ENCODE results near the gene ERP27. TPM values are rescaled to one million over a fixed set of nuclear protein-coding genes. Genes with fewer than 3 reads are reported as not detected.

The ERP27 gene
- total RNA-seq, 1 donor from 2014 or later: 0.11 TPM

DNA sequence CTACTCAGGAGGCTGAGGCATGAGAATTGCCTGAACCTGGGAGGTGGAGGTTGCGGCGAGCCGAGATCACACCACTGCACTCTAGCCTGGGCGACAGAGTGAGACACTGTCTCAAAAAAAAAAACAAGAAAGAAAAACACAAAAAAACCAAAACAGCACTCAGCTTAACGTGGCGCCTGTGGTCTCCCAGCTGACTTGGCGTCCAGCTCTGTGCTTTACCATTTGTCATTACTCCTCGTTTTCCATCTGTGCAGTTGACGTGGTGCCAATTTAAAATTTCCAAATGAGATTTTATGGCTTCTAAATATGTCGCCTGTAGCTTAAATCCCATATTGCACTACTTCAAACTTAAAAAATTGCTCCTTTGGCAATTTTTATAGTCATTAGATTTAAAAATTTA is 54.7 kb downstream of the ERP27 start:
- intact Hi-C loops (cut with DNase I): no loop called here
- no peak for DNase-seq (ENCODE audit: low spot score)

DNA sequence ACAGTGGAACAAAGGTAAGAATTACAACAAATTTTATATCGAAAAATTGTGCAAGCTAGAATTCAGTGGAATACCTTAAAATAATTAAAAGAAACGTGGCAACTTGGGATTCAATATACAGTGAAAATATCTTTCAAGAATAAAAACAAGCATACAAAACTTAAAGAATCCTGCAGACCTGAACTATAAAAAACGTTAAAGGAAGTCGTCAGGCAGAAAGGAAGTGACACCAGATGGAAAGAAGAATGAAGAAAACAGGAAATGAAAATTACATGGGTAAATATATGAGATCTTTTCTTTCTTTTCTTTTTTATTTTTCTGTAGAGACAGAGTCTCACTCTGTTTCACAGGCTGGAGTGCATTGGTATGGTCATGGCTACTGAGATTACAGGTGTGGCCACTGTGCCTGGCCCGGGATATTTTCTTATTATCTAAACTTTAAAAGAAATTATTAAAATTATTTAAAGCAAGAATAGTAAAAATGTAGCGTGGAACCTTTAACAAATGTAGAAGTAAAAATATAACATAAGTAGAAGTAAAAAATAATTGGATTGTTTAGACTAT is 57.4 kb downstream of the ERP27 start:
- intact Hi-C loops (cut with DNase I): no loop called here
- no peak for DNase-seq (ENCODE audit: low spot score)

DNA sequence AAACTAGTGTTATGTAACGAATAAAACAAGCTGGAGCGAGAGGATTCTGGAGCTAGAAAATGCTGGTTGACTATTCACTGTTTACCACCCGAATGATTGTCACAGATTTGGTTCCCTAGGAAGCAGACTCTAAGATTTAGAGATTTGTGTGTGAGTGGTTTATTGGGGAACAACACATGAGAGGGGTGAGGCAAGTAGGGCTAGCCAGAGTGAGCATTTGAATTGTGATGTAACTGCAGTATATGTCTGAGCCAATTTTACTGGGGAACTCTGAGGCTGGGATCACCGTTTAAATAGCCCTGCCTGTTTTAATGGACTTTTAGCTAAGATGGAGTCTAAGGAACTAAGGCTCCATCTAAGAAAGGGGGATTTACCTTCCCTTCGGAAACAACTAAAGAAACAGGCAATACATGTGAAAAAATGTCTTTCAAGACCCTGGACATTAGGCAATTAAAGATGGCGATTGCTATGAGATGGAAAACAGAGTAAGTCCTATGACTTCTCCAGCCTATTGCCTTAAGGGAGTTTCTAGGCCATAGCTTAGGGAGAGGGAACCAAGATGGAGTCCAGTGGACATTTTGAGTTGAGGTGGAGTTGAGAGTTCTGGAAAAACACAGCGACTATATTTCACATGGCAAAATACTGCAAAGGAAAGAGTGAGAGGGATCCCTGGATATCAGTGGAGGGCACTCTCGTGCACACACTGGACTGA is 59.0 kb downstream of the ERP27 start:
- intact Hi-C loops (cut with DNase I): no loop called here
- DNase-seq (ENCODE audit: low spot score): no peak

DNA sequence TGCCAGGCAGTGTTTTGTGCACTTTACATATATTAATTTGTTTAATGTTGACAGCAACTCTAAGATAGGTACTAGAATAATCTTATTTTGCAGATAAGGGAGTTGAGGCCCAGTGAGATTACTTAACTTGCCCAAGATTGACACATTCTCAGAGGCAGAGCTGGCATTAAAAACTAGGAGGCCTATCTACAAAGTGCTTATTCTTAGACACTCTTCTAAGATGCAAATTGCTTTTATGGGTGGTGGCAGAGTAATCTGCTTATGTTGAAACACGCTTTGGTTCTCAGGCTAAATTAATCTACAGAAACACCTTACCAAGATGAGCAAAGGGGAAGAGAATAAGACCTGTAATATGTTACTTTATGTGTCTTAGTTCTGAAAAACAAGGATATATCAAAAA is 59.8 kb downstream of the ERP27 start:
- DNase-seq (ENCODE audit: low spot score): no peak
- intact Hi-C loops (cut with DNase I): no loop called here

DNA sequence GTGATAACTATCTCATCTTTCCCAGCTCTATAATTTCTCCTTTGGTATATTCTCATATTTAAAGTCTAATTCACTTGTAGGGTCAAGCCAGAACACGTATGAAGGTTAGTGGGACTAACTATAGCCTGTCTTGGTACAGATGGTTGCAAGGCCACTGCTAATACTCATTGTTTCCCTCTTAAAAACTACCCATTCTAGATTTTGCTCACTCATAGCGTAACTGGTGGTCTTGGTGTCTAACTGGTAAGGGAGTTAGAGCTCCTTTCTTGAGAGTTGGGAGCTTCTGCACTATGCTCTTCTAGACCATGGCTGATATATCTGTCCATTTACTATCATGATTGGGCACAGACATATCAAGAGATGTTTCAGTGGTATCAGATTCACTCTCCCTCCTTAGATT is 61.5 kb downstream of the ERP27 start:
- intact Hi-C loops (cut with DNase I): no loop called here
- no peak for DNase-seq (ENCODE audit: low spot score)

DNA sequence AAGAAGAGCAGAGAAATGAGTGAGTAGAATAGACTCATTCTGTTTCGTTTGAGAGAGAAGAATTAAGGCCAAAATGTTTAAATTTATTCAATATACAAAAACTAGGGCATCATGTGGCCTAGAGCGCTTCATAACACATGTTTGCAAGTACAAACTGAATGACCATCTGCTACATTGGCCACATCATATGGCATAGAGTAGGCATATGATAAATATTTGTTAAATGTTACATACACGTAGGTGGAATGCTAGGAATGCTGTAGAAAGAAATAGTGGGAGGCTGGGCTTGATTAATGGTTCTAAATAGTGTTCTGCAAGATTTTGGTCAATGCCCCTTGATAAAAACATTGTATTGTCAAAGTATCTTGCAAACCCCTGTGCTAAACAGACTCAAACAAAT is 63.5 kb downstream of the ERP27 start:
- intact Hi-C loops (cut with DNase I): no loop called here
- no peak for DNase-seq (ENCODE audit: low spot score)

DNA sequence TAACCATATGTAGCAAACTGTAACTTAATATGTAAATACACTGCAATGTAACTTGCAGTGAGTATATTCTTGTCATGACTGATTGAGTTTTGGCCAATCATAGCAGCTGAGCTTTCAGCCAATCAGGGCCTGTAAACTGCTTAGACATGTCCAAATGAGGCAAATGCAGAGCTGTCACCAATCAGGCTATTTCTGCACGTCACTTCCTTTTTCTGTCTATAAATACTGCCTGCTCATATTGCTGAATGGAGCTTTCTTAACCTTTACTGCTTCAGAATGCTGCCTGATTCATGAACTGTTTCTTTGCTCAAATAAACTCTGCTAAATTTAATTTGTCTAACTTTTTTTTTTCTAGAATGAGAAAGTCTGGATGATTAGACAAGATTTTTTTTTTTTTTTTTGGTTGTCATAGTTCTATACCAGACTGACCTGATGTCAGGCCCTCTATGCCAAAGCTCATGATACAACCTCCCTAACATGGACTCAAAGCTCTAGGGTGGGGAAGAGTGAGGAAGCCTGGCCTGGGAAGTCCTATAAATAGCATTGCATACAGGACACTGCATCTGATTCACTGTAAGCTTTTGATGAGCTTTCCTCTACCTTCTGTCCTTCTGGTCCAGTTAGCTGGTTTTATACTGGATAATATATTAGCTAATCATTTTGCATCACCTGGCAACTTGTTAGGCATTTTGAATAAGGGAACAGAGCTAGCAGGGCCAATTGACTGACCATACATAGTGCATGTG is 64.7 kb downstream of the ERP27 start:
- intact Hi-C loops (cut with DNase I): no loop called here

DNA sequence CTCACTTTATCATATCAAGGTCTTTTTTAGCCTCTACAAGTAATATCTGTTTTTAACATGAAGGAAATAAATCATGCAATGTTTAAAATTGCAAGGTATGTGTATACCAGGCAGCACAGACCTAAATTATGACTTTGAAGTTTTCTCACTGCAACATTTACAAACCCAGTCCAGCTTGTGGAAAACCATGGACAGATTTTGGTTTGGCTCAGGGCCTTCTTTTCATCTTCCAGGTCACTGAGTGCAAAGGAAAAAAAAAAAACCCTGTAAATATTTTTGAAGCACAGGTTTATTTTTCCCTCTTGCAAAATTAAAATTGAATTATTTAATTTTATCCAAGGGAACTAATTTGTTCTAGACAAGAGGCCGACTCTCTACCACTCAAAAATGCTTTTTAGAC is 66.5 kb downstream of the ERP27 start:
- intact Hi-C loops (cut with DNase I): no loop called here
- DNase-seq (ENCODE audit: low spot score): no peak

More for the DNA sequence above, 64.7 kb downstream of the ERP27 start:
- no peak for DNase-seq (ENCODE audit: low spot score)

DNA sequence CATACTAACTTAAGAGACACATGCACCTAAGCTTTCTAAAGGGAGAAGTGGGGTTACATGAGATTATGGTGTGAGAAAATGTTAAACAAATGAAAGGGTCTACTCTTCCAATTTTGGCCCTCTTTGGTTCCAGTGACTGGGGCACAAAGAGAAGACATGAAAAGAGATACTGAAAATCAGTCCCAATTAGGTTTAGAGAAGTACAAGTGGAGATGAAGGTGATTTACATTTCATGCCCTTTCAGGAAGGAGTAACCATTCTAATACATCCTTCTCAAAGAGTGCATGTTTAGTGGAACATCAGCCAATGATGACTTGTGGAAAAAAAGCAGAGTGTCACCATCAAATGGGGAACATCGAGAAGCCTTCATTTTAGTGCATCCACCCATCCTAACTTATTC is 67.1 kb downstream of the ERP27 start:
- intact Hi-C loops (cut with DNase I): no loop called here
- no peak for DNase-seq (ENCODE audit: low spot score)

DNA sequence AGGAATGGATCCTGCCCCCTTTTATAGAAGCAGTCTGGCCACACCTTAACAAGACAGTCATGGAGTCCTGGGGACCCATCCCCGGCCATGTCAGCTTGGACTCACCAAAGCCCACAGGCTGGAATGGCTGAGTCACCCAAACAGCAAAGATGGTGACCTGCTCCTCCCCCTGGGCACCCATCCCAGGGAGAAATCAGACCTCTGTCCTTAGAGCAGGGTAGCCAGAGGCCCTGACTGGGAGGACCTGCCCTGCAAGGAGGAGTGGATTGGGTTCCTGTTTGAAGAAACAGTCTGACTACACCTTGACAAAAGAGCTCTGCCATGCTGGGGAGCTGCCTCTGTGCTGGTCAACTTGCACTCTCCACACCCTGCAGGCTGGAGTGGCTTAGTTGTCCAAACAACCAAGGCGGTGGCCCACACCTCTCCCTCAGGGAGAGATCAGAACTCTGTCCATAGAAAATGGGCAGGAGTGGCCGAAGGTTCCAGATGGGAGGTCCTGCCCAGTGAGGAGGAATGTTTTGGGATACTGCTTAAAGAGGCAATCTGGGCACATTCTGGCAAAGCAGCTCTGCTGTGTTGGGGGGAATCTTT is 69.3 kb downstream of the ERP27 start:
- DNase-seq (ENCODE audit: low spot score): no peak
- intact Hi-C loops (cut with DNase I): no loop called here

Other genes starting within 250 kb of the ERP27 start
- gene GUCY2C, start 241.9 kb downstream of the ERP27 start, total RNA-seq: not detected
- 51.7 TPM for gene WBP11, start 135.1 kb downstream of the ERP27 start, total RNA-seq
- gene C12orf60, start 134.9 kb downstream of the ERP27 start, total RNA-seq: 2.5 TPM
- not detected for gene SMCO3, start 124.4 kb downstream of the ERP27 start, total RNA-seq
- 1.9 TPM for gene ART4, start 95.0 kb downstream of the ERP27 start, total RNA-seq
- 677 TPM for gene MGP, start 52.7 kb downstream of the ERP27 start, total RNA-seq
- gene ARHGDIB, start 23.1 kb upstream of the ERP27 start, total RNA-seq: 45.1 TPM
- gene PDE6H, start 34.5 kb upstream of the ERP27 start, total RNA-seq: not detected

Data from cardiac septum (tissue), 1 donor.